GM21737 (cell line): ENCODE results near the gene ETS2.
A peak's percentile ranks its signal among the peaks of the same experiment; 100 is the strongest.

Source experiments
- ATAC-seq: cut with Tn5 transposase; IDR thresholded peaks from one replicate; pipeline ENCODE4 v1.9.1; 2021; ENCODE audit warnings: mild to moderate bottlenecking, moderate library complexity; ENCODE audit not compliant: unreplicated experiment

The ETS2 gene

DNA sequence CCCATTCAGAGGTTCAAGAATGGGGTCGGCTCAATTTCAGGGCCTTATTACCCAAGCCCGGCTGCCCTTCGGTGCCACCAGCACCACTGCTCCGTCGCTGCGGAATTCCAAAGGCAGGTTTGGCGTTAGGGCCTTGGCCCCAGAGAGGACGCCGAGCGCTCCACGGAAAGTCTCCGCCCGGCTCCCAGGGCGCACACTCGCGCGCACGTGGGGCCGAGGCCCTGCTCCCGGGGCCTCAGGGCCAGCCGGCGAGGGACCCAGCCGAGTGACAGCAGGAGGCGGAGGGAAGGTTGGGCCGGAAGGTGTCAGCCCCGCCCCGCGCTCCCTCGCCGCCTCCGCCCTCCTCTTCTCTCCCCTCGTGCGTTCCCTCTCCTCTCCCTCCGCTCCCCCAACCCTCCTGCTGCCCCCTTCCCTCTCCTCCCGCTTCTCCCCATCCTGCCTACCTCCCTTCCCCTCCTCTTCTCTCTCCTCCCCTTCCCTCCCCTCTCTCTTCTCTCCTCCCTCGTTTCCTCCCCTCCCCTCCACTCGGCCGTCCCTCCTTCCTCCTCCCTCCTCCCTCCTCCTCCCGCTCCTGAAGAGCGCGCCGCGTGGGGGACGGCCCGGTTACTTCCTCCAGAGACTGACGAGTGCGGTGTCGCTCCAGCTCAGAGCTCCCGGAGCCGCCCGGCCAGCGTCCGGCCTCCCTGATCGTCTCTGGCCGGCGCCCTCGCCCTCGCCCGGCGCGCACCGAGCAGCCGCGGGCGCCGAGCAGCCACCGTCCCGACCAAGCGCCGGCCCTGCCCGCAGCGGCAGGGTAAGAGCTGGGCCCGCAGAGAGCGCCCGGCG lies at the start of gene ETS2:
Gene ETS2, plus strand, starts transcription at position 602 of the 825 bp plus-strand sequence. CDS start 4,106 bp downstream, outside the sequence.
- peak; percentile 56 for ATAC-seq

DNA sequence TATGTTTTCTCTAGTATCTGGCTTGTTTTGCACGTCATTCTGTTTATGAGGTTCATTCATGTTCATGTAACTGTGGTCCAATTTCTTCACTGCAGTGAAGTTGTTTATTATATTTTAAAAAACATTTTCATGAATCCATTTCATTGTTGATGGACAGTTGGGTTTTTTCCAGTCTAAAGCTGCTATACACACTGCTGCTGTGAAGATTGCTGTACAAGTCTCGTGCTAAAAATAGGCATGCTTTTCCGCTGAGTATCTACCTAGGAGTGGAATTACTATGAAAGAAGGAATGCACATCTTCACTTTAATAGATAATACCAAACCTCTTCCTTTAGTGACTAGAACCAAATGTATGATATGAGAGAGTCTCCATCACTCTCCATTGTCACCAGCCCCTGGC lies 49.0 kb upstream of the ETS2 start:
- ATAC-seq = no peak

DNA sequence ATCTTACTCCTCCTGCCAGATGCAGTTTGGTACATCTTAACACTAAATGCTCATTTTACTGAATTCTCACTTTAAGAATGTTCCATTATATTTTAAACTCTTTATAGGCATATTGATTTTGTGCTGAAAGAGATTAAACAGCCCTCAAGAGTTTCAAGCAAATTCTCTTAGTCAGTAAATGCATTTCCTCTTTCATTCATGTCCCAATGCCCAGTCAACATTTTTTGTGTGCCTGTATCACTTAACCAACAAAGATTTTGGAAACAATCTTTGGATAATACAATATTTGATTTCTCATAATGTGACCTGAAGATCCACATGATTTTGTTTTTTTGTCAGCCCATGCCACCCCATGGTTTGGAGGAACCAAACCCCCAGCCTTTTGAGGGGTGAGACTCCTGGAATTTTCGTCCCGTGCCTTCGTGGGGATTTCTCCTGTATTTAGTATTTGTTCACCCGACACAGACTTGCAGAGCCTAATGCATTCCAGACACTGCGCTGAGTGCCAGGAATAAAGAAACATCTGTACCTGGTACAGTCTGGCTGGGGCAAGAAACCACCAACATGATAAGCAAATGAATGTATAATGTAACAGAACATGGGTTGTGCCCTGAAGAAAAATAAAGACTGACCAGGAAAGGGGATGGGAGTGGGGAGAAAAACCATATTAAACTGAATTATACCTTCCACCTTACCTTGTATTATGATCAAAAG lies 47.1 kb upstream of the ETS2 start:
- ATAC-seq = no peak

DNA sequence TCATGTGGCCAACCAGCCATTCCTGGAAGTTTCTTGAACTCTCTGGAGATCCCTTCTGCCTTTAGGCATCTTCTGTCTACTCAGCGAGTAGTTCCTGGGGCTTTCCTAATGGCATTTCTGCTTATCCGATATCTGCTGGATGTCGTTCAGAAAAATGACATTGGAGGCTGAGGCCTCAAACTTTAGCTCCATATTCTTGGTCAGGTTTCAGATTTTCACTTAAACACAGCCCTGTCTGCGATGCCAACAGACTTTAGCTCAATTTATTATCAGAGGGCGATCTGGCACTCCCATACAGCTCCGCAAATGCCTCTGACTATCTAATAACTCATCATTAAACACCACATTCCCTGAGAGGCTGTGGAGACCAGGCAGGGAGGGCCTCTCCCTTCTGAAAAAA lies 46.3 kb upstream of the ETS2 start:
- ATAC-seq = no peak

DNA sequence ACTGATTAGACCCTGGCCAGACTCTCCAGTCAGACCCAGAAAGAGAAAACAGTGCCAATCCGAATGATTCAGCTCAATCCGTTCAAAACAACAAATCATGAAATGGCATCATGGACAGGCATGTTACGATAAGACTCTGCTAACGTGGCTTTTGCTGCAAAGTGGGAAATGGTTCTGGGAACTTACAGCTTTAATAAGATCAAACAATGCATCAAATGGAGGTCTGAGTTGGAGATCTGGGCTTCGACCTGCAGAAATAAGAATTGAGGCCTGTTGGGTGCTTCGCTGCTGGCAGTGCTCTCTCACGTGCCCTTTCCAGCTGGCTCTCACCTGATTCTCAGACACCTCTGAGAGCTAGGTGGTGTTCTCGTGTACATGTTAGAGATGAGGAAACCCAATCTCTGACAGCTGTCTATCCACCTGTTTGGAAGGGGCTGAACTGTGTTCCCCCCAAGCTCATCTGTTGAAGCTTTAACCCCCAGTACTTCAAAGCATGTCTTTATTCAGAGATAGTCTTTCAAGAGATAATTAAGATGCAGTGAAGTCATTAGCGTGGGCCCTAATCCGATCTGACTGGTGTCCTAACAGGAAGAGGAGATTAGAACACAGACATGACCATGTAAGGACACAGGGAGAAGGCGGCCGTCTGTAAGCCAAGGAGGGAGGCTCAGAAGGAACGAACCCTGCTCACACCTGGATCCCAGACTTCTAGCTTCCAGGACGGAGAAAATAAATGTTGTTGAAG lies 45.5 kb upstream of the ETS2 start:
- ATAC-seq = no peak

DNA sequence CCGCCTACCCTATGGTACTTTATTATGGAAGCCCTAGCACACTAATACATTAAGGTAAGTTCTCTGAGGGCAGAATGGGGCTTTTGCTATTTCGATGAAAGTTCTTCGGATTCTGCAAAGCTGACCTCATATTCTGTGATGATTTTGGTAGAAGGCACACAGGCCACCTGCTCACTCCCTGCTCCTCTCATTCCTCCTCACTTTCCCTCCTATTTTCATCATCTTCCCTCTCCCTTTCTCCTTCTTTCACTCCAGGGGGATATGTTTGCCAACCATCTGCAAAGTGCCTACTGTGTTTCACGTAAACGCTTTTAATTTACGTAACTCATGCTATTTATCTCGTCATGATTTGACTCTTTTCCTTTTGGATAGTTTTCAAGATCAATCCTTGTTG lies 45.0 kb upstream of the ETS2 start:
- ATAC-seq = no peak

DNA sequence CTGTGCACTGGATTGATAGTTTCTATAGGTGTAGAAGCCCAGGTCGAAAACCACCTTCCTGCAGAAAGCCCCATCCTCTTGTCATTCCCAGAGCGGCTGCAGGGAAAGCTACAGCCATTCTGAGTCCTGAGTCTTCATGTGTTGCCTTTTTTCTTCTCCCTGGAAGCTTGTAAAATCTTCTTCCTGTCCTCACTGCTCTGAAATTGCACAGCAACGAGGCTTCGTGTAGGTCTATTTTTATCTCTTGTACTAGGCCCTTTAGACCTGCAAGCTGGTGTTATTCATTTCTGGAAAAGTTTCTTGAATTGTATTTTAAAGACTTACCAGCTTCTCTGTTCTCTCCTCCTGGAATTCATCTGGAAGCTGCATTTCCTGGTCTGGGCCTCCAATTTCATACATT lies 44.2 kb upstream of the ETS2 start:
- no peak for ATAC-seq

DNA sequence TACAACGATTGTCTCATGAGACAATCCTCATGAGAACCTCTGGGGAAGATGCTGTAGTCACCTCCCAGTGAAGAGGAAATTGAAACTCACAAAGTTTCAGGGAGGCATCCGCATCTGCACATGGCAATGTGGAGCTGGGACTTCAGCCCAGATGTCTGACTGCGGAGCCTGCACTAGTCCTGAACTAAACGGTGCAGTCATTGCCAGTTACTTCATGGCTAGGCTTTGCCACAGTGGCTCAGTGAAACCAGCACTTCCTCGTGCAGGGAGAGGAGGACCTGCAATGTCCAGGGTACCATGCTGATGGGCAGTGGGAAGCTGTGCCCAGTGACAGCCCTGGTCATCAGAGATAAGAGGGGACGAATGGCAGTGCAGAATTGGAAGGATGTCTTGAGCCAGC lies 40.7 kb upstream of the ETS2 start:
- no peak for ATAC-seq

DNA sequence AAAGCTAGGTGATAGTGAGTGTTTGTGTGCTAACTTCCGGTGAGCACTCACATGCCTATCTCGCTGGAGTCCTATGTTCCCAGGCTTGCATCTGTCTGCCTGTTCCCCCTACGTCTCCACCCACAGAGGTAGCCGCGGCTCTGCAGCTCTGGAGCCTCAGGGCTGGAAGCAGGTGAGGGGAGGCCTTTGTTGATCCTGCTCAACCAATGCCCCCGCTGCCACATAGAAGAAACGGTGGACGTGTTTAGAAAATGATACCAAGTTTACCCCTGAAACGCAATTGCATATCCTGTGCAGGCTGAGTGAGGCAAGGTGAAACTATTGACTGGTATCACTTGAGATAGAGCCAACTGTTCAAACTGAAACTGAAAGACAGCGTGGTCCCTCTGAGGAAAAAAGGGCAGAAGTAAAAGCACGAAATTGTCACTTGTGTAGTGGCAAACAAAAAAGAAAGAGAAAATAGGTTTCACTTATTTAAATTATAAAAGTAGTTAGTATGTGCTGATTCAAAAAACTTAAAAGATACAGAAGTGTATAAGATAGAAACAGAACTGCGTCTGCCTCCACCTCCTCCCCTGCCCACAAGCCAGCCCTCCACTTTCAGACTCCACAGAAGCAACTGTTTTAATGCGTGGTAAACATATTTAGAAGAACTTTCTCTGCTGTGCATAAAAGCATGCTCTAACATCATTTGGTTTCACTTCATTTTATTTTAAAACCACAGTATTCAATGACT lies 38.6 kb upstream of the ETS2 start:
- ATAC-seq = peak; percentile 91

DNA sequence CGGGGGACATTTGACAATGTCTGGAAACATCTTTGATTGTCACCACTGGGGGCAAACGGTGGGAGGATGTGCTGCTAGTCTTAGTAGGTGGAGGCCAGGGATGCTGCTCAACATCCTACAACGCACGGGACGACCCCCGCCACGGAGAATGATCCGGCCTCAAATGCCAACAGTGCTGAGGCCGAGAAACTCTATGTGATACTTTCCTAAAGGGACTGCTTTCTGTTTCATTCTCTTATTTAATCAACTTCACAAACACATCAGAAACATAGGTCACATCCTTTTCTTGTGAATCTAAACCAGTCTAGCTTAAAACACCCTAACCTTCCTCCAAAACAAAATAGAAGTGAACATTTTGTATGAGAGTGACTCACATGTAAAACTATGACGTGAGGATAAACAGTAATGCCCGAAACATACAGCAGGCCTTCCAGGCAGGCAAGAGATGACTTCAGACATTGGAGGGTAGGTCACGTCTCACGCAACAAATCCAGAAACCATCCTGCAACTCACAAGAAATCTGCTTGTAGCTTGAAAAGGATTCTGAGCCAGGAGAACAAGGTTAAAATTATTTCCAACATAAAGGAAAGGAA lies 37.2 kb upstream of the ETS2 start:
- ATAC-seq = no peak

DNA sequence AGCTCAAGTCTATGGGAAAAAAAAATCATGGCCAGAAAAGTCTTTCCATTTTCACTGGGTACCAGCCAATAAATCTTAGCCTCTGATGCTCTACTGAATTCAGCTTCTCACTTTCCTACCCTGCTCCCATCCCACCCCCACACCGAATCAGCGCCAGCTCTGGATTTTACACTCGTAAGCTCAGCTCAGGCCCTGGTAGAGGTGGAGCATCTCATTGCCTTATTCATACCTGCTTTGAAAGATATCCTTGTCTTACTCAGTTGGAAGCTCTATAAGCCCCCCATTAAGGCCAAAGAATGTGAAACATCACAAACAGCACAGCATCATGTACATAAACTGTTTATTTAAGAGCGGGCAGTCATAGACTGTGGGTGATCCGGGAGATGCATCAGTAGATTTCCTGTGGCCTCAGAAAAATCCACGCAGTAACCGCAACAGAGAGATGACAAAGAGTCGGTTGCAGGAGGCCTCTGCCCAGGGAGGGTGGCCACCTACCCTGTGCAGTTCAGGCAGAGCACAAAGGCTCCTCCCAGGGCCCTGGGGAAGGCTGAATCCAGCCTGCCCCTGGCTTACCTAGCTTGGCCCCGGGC lies 36.4 kb upstream of the ETS2 start:
- no peak for ATAC-seq

DNA sequence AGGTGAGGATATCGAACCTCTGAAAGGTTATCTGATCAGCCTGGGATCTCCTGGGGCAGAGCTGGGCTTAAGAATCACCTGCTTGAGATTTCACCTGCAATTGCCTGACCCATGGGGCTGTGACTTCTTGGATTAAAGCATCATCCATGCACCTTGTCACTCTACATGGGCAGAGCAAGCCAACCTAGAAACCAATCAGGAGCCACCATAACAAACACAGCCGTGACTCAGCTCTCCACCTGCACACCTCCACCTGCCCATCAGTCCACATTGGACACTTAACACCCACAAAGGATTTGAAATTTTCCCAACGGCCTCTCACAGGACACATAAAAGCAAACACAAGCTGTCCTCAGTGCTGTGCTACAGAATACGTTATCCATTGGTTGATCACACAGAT lies 35.1 kb upstream of the ETS2 start:
- no peak for ATAC-seq

DNA sequence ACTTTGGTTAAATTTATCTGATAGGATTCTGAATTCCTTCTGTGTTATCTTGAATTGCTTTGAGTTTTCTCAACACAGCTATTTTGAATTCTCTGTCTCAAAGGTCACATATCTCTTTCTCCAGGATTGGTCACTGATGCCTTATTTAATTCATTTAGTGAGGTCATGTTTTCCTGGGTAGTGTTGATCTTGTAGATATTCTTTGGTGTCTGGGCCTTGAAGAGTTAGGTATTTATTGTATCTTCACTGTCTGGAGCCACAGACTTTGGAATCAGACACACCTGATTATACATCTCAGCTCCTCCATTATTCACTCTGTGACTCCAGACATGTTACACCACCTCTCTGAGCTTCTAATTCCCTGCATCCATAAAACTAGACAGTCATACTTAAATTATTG lies 34.2 kb upstream of the ETS2 start:
- no peak for ATAC-seq

DNA sequence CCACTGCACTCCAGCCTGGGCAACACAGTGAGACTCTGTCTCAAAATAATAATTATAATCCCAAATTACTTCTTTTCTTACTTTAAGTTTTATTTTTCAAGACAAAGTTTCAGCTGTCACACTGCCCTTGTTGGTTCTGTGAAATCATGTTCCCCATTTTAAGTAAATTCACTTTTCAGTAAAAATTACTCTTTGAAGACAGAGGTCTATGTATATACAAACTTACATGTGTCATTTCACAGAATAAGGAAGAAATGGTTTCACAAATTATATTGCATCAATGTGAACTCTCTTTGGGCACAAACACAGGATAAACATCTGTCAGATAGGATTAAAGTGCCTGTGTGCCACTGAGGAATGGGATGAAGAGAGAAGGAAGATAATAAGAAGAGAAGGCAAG lies 33.1 kb upstream of the ETS2 start:
- no peak for ATAC-seq

DNA sequence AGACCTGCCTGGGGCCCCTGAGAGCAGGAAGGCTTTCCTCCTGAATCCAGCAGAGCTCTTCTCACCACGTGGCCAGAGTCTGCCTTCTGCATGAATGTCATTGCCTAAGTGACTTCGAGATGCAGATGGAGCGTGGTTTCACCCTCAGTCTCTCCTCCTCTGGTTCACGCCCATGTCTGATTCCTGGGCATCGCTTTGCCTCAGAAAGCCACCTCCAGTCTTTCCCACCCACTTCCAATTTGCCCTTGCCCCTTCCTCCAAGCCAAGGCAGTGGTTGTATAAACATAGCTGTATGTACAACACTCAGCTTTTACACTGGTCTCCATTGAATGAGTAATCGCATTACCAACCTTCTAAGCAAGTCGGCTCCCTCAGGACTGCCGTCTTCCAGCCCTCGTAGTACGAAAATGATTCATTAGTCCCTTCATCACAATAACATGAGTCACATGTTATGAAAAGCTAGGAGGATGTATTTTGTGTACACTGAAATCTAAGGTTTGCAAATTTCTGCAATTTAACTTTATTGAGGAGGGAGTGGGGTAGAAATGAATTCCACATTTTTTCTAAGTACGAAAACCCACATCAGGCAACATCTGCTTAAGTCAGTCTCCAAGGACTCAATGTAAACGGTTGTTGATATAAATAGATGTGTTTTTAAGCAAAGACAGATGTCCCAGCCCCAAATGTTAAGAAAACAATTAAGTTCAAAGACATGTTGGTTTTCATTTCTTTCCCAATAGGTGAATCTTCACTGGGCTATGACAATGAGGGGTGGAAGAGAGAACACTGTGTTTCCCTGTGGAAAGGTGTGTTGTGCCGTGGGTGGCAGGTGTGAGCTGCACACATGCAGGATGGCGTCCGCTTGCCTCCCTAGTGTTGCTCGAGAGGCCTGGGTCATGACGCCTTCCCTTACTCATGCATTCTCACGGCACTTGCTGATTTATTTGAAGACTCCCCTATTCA lies 32.3 kb upstream of the ETS2 start:
- ATAC-seq = no peak

DNA sequence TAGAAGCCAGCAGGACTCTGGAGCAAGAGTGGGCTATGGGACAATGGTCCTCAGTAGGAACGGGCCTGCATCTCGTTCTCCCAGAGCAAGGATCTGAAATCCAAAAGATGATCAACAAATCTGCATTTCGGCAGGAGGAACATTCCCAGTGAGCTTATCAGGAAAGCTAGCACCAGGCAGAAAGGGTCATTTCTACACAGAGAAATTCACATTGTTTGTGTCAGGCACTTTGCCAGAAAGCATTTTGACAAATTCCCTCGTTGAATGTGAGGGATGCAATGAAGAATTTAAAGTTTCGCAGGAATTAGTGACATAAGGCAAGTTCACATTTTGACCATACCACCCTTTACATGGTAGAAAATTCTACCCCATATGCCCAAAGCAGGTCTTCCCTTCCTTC lies 31.6 kb upstream of the ETS2 start:
- ATAC-seq = no peak

DNA sequence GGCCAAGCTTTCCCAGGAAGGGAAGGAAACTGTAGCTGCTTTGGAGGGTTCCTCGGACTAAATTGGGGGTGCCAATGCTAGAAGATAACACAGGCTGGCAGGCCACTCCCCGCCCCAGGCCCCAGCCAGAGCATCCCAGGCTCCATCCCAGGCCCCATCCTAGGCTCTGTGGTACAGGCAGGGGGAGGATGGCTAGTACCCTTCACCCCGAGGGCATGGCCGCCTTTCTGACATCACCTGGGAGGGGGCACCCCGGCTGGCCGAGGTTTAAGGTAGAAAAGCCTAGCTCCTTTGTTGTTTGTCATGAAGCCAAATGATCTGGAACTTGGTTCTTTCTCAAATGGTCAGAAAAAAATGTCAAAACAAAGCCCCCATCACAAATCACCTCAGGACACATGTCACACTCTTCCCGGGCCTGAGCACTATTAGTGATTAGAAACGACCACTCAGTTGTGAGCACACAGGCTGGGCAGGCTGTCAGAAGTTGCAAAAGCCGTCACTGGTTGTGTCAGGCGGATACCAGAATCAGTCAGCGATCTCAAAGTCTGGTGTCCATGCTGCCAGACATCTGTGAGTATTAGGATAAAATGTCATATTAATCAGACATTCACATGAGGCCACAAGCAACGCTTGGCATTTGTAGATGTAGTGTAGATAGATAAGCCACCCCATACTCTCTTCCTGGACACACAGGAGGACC lies 31.0 kb upstream of the ETS2 start:
- ATAC-seq = no peak

DNA sequence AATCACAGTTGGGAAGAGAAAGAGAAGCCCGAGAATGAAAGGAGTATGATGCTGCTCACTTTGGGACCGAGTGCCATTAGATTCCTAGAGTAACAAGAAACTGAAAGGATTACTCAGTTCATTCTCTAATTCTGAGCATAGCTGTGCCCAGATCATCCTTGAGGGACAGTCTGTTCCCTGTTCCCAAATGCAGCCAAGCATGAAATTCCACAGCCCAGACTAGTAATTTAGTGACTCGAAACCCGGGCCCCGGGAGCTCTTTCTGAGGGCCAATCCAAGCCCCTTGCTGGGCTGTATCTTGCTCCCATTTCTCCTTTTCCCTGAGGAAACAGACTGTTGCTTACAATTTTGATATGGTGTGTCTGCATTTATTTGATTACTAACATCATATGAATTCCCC lies 30.0 kb upstream of the ETS2 start:
- ATAC-seq = no peak

DNA sequence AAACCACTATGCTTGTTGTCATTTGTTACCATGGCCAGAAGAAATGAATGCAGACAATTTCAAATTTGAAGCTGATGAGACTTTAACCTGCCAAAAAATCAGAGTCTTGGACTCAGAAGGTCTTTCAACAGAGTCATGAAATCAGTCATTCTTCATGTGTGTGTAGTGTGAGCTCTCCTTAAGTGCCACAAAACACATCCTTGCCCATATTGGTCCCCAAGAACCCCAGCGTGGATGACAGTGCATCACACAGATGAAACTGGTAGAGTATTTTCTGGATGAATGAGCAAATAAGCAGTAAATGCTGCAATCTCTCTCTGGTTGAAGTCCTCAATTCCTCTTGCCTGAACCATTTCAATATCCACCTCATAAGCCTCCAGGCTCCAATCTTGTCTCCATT lies 28.7 kb upstream of the ETS2 start:
- no peak for ATAC-seq
